GM12872 (cell line): ENCODE data around the gene KRTAP12-4.

Experiments
- TF ChIP-seq, protein P1 (sequence below): IDR thresholded peaks from 3 replicates; pipeline ENCODE4 v1.5.1; 2011; ENCODE audit warnings: low read depth, mild to moderate bottlenecking, low read length, moderate library complexity; ENCODE audit not compliant: insufficient read depth

Gene KRTAP12-4

DNA sequence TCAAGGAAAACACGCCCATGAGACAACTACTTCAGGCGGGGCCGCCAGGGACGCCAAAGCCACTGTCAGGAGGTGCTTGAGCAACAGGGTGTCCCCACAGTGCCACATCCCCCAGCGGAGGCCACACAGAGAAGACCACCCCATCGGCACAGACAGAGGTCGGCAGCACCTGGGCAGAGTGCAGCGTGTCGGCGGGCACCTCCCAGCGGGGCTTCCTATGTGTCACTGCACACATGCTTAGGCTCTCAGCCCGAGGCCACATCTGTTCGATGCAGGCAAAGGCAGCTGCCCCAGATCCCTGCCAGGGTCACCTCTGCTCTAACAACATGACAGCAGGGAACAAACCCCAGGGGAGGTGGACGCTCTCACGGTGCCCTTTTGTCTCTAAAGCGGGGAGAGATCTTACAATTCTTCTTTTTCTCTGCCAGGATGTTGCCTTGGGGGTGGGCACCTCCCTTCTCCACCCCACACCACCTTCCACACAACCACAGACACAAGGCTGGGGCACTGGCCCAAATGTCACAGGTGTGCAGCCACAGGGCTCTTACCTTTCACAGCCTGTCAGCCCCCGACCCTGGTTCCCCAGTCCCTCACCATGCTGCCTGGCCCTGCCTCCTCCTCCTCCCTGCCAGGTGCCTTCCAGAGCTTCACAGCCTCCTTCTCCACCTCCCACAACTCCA, 38.4 kb downstream of the KRTAP12-4 start:
- TF ChIP-seq, protein P1, sequence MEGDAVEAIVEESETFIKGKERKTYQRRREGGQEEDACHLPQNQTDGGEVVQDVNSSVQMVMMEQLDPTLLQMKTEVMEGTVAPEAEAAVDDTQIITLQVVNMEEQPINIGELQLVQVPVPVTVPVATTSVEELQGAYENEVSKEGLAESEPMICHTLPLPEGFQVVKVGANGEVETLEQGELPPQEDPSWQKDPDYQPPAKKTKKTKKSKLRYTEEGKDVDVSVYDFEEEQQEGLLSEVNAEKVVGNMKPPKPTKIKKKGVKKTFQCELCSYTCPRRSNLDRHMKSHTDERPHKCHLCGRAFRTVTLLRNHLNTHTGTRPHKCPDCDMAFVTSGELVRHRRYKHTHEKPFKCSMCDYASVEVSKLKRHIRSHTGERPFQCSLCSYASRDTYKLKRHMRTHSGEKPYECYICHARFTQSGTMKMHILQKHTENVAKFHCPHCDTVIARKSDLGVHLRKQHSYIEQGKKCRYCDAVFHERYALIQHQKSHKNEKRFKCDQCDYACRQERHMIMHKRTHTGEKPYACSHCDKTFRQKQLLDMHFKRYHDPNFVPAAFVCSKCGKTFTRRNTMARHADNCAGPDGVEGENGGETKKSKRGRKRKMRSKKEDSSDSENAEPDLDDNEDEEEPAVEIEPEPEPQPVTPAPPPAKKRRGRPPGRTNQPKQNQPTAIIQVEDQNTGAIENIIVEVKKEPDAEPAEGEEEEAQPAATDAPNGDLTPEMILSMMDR, result no peak

GRCh38 chr21:44615466-44615865, 39.0 kb downstream of the KRTAP12-4 start:
- TF ChIP-seq, protein P1, result no peak

GRCh38 chr21:44614961-44615391, 39.5 kb downstream of the KRTAP12-4 start:
- TF ChIP-seq, protein P1, result no peak

GRCh38 chr21:44614161-44614631, 40.3 kb downstream of the KRTAP12-4 start:
- TF ChIP-seq, protein P1, result no peak

- TF ChIP-seq, protein P1, result no peak
Measured at GRCh38 chr21:44613386-44614155, 40.9 kb downstream of the KRTAP12-4 start.

- TF ChIP-seq, protein P1, result no peak
Measured at GRCh38 chr21:44612669-44613229, 41.7 kb downstream of the KRTAP12-4 start.

- TF ChIP-seq, protein P1, result no peak
Measured at GRCh38 chr21:44612029-44612486, 42.4 kb downstream of the KRTAP12-4 start, which contains the start of gene KRTAP10-8. KRTAP10-8 (plus strand) TSS chr21:44612079; CDS start chr21:44612101, 22 bp downstream.
